T-helper 1 cell treated with Interleukin-12 subunit alpha and Interleukin-12 subunit beta and Interleukin-4 antibody, amounts not matched to agents 30 μg/mL and 1 μg/mL, for 36 hours (primary cell): ENCODE results near the gene MOGAT3.

Experiments
- H3K27ac Mint-ChIP-seq: one replicate; pipeline ENCODE4 v1.8.0; 2021; ENCODE audit warnings: mild to moderate bottlenecking, mixed read lengths
- H3K27me3 Mint-ChIP-seq: one replicate; pipeline ENCODE4 v1.8.0; 2021; ENCODE audit warnings: low read depth, mixed read lengths
- H3K36me3 Mint-ChIP-seq: one replicate; pipeline ENCODE4 v1.8.0; 2021; ENCODE audit warnings: low read depth, mixed read lengths
- H3K4me1 Mint-ChIP-seq: one replicate; pipeline ENCODE4 v1.8.0; 2021; ENCODE audit warnings: low read depth, mixed read lengths
- H3K4me3 Mint-ChIP-seq: one replicate; pipeline ENCODE4 v1.8.0; 2021; ENCODE audit warnings: mild to moderate bottlenecking, moderate library complexity, mixed read lengths
- H3K9me3 Mint-ChIP-seq: one replicate; pipeline ENCODE4 v1.8.0; 2021; ENCODE audit warnings: mixed read lengths

The MOGAT3 gene

DNA sequence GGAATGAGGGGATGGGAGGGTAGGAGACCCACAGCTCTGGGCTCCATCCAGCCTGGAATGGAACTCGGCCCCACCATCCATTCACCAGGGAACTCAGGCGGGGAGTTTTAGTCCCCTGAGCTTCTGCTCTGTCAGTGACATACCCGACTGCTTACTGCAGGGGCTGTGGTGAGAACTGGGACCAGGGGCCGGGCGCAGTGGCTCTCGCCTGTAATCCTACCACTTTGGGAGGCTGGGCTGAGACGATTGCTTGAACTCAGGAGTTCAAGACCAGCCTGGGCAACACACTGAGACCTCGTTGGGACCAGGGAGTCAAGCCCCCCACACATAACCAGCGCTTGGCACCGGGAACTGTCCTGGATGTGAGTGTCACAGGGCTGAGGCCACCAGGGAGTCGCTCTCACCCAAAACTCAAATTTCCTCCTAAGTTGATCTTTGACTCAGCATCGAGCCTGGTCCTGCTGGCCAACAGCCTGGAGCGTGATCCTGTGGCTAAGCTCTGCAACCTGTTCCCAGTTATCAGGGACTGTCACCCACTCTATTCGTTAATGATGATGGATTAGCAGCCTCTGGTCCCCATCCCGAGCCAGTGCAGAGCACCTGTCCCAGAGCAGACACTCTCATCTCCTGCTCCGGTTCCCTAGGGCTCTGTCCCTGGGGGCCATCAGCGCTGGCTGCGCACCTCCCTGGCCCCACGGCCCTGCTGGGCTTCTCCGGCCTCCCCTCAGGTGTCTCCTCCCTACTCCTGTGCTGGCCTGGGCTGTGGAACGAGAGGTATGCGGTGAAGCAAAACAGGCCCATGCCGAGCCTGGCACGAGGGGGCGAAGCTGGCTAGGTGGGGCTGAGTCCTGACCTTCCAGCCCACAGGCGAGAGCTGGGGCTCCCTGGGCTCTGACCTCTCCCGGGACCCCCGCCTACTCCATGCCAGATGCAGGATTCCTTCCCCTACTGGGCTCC lies 37.7 kb upstream of the MOGAT3 start:
- no peak overlapping the region for H3K27ac Mint-ChIP-seq
- peaks cover 6% of the 10 kb centered on the region for H3K4me1 Mint-ChIP-seq
- H3K27me3 Mint-ChIP-seq, result no peaks in the 10 kb centered on the region
- no peak overlapping the region for H3K4me3 Mint-ChIP-seq
- H3K36me3 Mint-ChIP-seq, result peaks cover 3% of the 10 kb centered on the region
- no peaks in the 10 kb centered on the region for H3K9me3 Mint-ChIP-seq

GRCh38 chr7:101237206-101238067 lies 36.6 kb upstream of the MOGAT3 start, which contains the start of gene CLDN15:
Gene CLDN15, minus strand, starts transcription at chr7:101237802. Its CDS starts 221 bp downstream, at chr7:101237581.
- Mint-ChIP-seq H3K9me3 (no peaks in the 10 kb centered on the region), H3K4me1 (peaks cover 1% of the 10 kb centered on the region), H3K27ac (no peak within 1 kb of the TSS), H3K4me3 (no peak within 1 kb of the TSS), H3K36me3 (peaks cover 5% of the 10 kb centered on the region), H3K27me3 (no peaks in the 10 kb centered on the region)

GRCh38 chr7:101236292-101236835 lies 35.5 kb upstream of the MOGAT3 start:
- H3K4me3 Mint-ChIP-seq, result no peak overlapping the region
- no peaks in the 10 kb centered on the region for H3K9me3 Mint-ChIP-seq
- H3K27ac Mint-ChIP-seq, result no peak overlapping the region
- H3K36me3 Mint-ChIP-seq, result peaks cover 5% of the 10 kb centered on the region
- H3K4me1 Mint-ChIP-seq, result peaks cover 1% of the 10 kb centered on the region
- H3K27me3 Mint-ChIP-seq, result no peaks in the 10 kb centered on the region

DNA sequence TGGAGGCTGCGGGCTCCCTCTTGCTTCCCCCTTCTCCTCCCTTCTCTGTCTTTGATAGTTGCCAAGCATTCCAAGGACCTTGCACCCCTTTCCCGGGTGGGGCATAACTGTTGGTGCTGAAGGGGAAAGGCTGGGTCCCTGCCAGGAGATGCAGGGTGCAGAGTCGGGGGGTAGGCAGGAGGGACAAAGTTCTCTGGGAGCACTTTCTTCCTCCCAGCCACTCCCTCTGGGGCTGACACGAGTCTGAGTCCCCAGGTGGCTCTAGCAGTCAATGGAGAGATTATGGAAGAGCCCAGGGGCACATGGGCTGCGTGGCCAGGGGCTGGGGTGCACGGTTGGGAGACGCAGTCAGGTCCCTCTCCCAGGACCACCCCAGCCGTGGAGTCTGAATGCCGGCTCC lies 34.7 kb upstream of the MOGAT3 start:
- no peaks in the 10 kb centered on the region for H3K4me1 Mint-ChIP-seq
- H3K27ac Mint-ChIP-seq, result no peak overlapping the region
- H3K4me3 Mint-ChIP-seq, result no peak overlapping the region
- H3K9me3 Mint-ChIP-seq, result no peaks in the 10 kb centered on the region
- H3K36me3 Mint-ChIP-seq, result peaks cover 7% of the 10 kb centered on the region
- no peaks in the 10 kb centered on the region for H3K27me3 Mint-ChIP-seq

DNA sequence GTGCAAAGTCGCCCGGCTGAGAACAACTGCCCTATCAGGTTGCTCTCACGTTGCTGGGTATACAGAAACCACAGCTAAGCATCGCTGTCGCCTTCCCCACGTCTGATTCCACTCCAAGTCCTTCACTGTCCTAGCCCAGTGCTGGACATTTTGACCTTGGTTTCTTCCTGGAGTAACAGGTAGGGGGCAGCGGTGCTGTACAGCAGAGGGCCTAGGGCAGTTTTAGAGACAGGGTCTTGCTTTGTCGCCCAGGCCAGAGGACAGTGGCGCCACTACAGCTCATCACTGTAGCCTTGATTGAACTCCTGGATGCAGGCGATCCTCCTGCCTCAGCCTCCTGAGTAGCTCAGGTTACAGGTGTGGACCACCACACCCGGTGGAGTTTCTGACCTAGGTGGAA lies 34.2 kb upstream of the MOGAT3 start:
- Mint-ChIP-seq H3K27ac (no peak overlapping the region), H3K9me3 (no peaks in the 10 kb centered on the region), H3K36me3 (peaks cover 7% of the 10 kb centered on the region), H3K4me3 (no peak overlapping the region), H3K27me3 (no peaks in the 10 kb centered on the region), H3K4me1 (no peaks in the 10 kb centered on the region)

DNA sequence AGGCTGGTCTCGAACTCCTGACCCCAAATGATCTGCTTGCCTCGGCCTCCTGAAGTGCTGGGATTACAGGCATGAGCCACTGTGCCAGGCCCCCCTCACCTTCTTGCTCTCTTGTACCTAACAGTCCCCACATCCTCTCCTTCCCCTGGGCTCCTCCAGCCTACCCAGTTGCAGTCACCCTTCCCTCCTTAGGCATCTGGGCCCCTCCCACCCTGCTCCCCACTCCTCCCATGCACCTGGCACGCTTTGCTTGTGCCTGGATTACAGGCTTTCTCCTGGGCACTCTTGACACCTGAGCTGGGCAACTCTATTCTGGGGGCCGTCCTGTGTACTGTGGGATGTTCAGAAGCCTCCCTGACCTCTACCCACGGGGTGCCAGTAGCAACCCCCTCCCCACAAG lies 33.8 kb upstream of the MOGAT3 start:
- Mint-ChIP-seq H3K36me3 (peaks cover 7% of the 10 kb centered on the region), H3K27ac (no peak overlapping the region), H3K4me1 (no peaks in the 10 kb centered on the region), H3K27me3 (no peaks in the 10 kb centered on the region), H3K9me3 (no peaks in the 10 kb centered on the region), H3K4me3 (no peak overlapping the region)

DNA sequence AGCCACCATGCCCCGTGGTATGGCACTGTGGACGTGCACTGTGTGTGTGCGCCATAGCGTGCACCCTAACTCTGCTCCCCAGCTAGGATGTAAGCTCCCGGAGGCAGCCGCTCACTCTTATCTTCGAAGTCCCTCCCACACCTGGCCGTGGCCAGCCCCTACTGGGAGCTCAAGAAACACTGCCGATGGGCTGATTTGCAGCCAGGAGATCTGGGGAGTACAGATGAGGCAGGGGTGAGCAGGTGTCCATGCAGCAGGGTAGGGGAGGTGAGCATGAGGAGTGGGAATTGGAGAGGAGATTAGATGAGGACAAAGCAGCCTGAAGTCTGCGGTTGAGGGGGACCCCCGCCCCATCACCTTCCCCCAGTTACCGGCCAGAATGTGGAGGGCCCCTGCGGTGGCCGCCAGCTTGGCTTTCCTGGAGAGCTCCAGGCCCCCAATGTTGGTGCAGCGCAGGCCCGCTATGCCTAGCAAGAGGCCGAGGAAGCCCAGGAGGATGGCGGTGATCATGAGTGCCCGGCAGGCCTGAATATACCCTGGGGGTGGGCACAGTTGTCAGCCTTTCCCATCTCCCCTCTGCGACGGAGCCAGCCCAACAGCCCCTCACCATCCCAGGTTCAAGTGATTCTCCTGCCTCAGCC lies 33.2 kb upstream of the MOGAT3 start:
- Mint-ChIP-seq H3K4me1 (no peaks in the 10 kb centered on the region), H3K9me3 (no peaks in the 10 kb centered on the region), H3K27ac (no peak overlapping the region), H3K36me3 (peaks cover 7% of the 10 kb centered on the region), H3K4me3 (no peak overlapping the region), H3K27me3 (no peaks in the 10 kb centered on the region)

GRCh38 chr7:101232141-101232850 lies 31.5 kb upstream of the MOGAT3 start:
- Mint-ChIP-seq H3K9me3 (no peaks in the 10 kb centered on the region), H3K4me3 (no peak overlapping the region), H3K4me1 (no peaks in the 10 kb centered on the region), H3K36me3 (peaks cover 5% of the 10 kb centered on the region), H3K27me3 (no peaks in the 10 kb centered on the region), H3K27ac (no peak overlapping the region)

GRCh38 chr7:101231644-101232043 lies 30.8 kb upstream of the MOGAT3 start:
- Mint-ChIP-seq H3K27me3 (no peaks in the 10 kb centered on the region), H3K4me3 (no peak overlapping the region), H3K36me3 (peaks cover 8% of the 10 kb centered on the region), H3K9me3 (no peaks in the 10 kb centered on the region), H3K4me1 (no peaks in the 10 kb centered on the region), H3K27ac (no peak overlapping the region)

DNA sequence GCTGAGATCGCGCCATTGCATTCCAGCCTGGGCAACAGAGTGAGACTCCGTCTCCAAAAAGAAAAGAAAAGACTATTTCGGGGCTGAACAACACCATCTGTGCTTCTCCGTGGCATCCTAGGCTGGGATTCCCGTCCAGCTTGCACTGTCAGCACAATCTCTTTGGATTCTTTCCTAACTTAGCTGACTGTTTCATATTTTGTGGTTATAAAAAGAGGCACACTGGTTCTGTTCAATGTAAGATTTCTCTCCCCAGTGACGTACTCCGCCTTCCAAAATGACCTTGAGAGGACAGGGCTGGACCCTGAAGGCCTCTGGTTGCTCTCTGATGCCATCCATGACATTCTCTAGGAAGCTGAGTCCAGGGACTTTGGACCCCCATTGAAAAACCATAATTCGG lies 25.9 kb upstream of the MOGAT3 start:
- Mint-ChIP-seq H3K27ac (no peak overlapping the region), H3K36me3 (peaks cover 22% of the 10 kb centered on the region)

GRCh38 chr7:101225650-101226049 lies 24.8 kb upstream of the MOGAT3 start:
- H3K4me3 Mint-ChIP-seq, result no peak overlapping the region
- H3K4me1 Mint-ChIP-seq, result no peaks in the 10 kb centered on the region
- peaks cover 23% of the 10 kb centered on the region for H3K36me3 Mint-ChIP-seq
- H3K9me3 Mint-ChIP-seq, result no peaks in the 10 kb centered on the region
- H3K27me3 Mint-ChIP-seq, result no peaks in the 10 kb centered on the region
- H3K27ac Mint-ChIP-seq, result no peak overlapping the region

More for the DNA sequence above, 25.9 kb upstream of the MOGAT3 start:
- no peaks in the 10 kb centered on the region for H3K9me3 Mint-ChIP-seq
- no peak overlapping the region for H3K4me3 Mint-ChIP-seq
- no peaks in the 10 kb centered on the region for H3K4me1 Mint-ChIP-seq
- H3K27me3 Mint-ChIP-seq, result no peaks in the 10 kb centered on the region

DNA sequence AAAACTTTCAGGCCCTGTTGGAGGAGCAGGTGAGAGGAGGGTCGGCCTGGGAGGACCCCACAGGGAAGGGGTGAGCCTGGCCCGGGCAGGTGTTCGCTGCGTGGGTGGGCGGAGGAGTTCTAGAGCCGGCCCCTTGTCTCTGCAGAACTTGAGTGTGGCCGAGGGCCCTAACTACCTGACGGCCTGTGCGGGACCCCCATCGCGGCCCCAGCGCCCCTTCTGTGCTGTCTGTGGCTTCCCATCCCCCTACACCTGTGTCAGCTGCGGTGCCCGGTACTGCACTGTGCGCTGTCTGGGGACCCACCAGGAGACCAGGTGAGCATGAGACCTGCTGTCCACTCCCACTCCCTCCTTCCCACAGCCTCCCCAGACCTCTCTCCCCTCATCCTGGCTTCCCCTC lies 22.7 kb upstream of the MOGAT3 start:
- no peaks in the 10 kb centered on the region for H3K9me3 Mint-ChIP-seq
- H3K4me1 Mint-ChIP-seq, result peaks cover 10% of the 10 kb centered on the region
- H3K4me3 Mint-ChIP-seq, result no peak overlapping the region
- no peak overlapping the region for H3K27ac Mint-ChIP-seq
- H3K36me3 Mint-ChIP-seq, result peaks cover 22% of the 10 kb centered on the region
- no peaks in the 10 kb centered on the region for H3K27me3 Mint-ChIP-seq

- no peak overlapping the region for H3K4me3 Mint-ChIP-seq
- no peaks in the 10 kb centered on the region for H3K9me3 Mint-ChIP-seq
- H3K27ac Mint-ChIP-seq, result no peak overlapping the region
- peaks cover 22% of the 10 kb centered on the region for H3K36me3 Mint-ChIP-seq
- no peaks in the 10 kb centered on the region for H3K27me3 Mint-ChIP-seq
- peaks cover 17% of the 10 kb centered on the region for H3K4me1 Mint-ChIP-seq
Measured at GRCh38 chr7:101222275-101222830, 21.5 kb upstream of the MOGAT3 start.
